ENCODE data around the gene MUTYH. TPM values are rescaled to one million over a fixed set of nuclear protein-coding genes. Genes with fewer than 3 reads are reported as not detected.
"Not testable (repeated sequence)": the region's sequence is repeated elsewhere in the genome, so short reads cannot be mapped to it uniquely, and the experiment has no call there.

Gene MUTYH
- 10 to 100 TPM in 2 of 9 donors, 1 to 10 TPM in 7; 4.4 to 11.9 (median 7.1) TPM for total RNA-seq
- polyA plus RNA-seq: 1 to 10 TPM; 7.0 TPM
- long read RNA-seq, donor 1, partial matches to known transcripts: 0 of 14 reads
- long read RNA-seq, donor 1, other reads (novel, unspliced or antisense): 5 of 14 reads
- long read RNA-seq, donor 2, transcript MUTYH-206 (16 exons, 1,888 nt): major isoform, 9 of 28 reads
- long read RNA-seq, donor 2, partial matches to known transcripts: 1 of 28 reads
- long read RNA-seq, donor 2, other reads (novel, unspliced or antisense): 11 of 28 reads
- long read RNA-seq, donor 3, partial matches to known transcripts: 0 of 2 reads
- long read RNA-seq, donor 3, other reads (novel, unspliced or antisense): 2 of 2 reads

DNA sequence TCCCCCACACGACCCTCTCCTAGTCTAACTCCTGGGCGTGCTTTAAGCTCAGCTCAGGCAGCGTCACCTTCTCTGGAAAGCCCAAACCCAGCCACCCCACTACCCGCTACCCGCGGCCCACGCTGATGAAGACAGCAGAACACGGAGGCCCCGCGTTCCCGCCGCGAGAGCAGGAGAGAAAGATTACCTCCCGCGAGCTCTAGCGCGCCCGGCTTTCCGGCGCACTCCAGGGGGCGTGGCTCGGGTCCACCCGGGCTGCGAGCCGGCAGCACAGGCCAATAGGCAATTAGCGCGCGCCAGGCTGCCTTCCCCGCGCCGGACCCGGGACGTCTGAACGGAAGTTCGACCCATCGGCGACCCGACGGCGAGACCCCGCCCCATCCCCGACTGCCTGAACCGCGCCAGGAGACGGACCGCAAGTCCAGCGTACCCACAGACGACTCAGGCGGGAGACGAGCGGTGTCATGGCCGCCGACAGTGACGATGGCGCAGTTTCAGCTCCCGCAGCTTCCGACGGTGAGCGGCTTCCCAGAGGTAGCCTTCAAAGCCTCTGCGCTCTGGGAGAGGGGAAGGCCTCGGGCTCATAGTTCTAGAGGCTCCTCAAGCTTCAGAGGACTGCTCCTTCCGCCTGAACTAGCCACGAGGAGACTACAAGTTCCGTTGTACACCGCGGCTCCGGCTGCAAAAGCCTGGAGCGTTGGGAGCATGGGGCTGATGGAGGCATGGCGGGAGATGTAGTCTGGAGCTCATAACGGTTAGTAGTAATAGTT, at the start of gene MUTYH, which contains the start of gene TOE1:
Gene MUTYH (minus strand): TSS at position 652 of the 770 bp plus-strand sequence. CDS start 5,935 bp downstream, outside the sequence.
Gene TOE1 (plus strand): TSS at position 382 of the 770 bp plus-strand sequence. CDS start 83 bp downstream, at position 465.
- DNase-seq: peak; percentile 93 to 96 (median 96)
- ATAC-seq: peak; percentile 92 to 96 (median 96)
- 0 to 1% (median 0%) methylated on average over 43 to 70 of the region's 70 CpGs for WGBS, 4 donors
- peak within 1 kb of the TSS; percentile 65 to 98 (median 86) for H3K4me3 ChIP-seq
- peaks cover 0 to 37% (median 34%) of the 10 kb centered on the region in 9 donors for H3K36me3 ChIP-seq
- H3K27ac ChIP-seq: peak within 1 kb of the TSS; percentile 89 to 99 (median 98)
- no peaks in the 10 kb centered on the region for H3K27me3 ChIP-seq
- H3K4me1 ChIP-seq: peaks cover 0 to 32% (median 22%) of the 10 kb centered on the region in 12 donors
- TF ChIP-seq POLR2A (IDR thresholded peaks at IDR 0.05): peak in 1 of 2 donors; percentile 60
- TF ChIP-seq, protein P1, sequence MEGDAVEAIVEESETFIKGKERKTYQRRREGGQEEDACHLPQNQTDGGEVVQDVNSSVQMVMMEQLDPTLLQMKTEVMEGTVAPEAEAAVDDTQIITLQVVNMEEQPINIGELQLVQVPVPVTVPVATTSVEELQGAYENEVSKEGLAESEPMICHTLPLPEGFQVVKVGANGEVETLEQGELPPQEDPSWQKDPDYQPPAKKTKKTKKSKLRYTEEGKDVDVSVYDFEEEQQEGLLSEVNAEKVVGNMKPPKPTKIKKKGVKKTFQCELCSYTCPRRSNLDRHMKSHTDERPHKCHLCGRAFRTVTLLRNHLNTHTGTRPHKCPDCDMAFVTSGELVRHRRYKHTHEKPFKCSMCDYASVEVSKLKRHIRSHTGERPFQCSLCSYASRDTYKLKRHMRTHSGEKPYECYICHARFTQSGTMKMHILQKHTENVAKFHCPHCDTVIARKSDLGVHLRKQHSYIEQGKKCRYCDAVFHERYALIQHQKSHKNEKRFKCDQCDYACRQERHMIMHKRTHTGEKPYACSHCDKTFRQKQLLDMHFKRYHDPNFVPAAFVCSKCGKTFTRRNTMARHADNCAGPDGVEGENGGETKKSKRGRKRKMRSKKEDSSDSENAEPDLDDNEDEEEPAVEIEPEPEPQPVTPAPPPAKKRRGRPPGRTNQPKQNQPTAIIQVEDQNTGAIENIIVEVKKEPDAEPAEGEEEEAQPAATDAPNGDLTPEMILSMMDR (IDR thresholded peaks at IDR 0.05): peak in 3 of 12 donors; percentile 5 to 27 (median 26)
- intact Hi-C loops (cut with DNase I): loop anchor here in 4 of 10 donors (2.0 to 5.0 kb wide), 3 partner anchors 37 to 152 kb away; partner anchors contain the start of gene TESK2 (in 1 of the 4)
- H3K9me3 ChIP-seq: no peaks in the 10 kb centered on the region

DNA sequence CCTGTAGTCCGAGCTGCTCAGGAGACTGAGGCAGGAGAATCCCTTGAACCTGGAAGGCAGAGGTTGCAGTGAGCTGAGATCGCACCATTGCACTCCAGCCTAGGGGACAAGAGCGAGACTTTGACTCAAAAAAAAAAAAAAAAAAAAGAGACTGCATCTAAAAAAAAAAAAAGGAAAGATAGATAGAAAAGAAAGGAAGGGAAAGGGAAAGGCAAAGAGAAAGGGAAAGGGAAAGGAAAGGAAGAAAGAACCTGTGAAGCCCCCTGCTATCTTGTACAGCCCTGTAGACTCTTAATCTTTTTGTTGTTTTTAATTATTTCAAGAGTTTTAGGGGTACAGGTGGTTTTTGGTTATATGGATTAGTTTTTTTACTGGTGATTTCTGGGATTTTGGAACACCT, 46.0 kb upstream of the MUTYH start:
- Histone ChIP-seq H3K27me3 (no peaks in the 10 kb centered on the region), H3K27ac (no peak overlapping the region), H3K36me3 (no peaks in the 10 kb centered on the region), H3K4me3 (no peak overlapping the region), H3K9me3 (no peaks in the 10 kb centered on the region), H3K4me1 (no peaks in the 10 kb centered on the region)
- intact Hi-C loops (cut with DNase I): no loop called here
- ATAC-seq: no peak
- WGBS, 4 donors: 96 to 99% (median 98%) methylated on average over 3 of the region's 3 CpGs
- TF ChIP-seq, protein P1 (IDR thresholded peaks at IDR 0.05): no peak
- TF ChIP-seq POLR2A (IDR thresholded peaks at IDR 0.05): no peak
- no peak for DNase-seq

DNA sequence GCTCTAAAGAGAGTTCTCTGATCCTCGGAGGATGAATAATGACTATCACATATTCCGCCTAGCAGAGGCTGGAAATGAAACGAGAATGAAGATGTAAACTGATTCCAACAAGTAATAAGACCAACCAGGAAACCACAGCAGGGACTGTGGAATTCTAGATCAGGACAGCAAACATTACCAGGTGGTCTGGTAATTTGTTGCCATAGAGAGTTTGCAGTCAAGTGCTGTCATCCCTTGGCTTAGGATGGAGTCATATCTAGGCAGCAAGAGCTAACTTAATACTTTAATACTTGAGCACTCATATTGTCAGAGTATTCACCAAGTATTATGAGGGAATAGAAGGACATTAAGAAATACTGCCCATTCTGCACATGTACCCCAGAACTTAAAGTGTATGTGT, 45.1 kb upstream of the MUTYH start:
- Histone ChIP-seq H3K9me3 (no peaks in the 10 kb centered on the region), H3K27ac (no peak overlapping the region), H3K27me3 (no peaks in the 10 kb centered on the region), H3K4me3 (no peak overlapping the region), H3K36me3 (no peaks in the 10 kb centered on the region), H3K4me1 (no peaks in the 10 kb centered on the region)
- WGBS, 4 donors: 85 to 95% (median 88%) methylated on average over 3 of the region's 3 CpGs
- DNase-seq (no peak), ATAC-seq (no peak)
- TF ChIP-seq POLR2A (IDR thresholded peaks at IDR 0.05): no peak
- TF ChIP-seq, protein P1 (IDR thresholded peaks at IDR 0.05): no peak
- intact Hi-C loops (cut with DNase I): no loop called here

DNA sequence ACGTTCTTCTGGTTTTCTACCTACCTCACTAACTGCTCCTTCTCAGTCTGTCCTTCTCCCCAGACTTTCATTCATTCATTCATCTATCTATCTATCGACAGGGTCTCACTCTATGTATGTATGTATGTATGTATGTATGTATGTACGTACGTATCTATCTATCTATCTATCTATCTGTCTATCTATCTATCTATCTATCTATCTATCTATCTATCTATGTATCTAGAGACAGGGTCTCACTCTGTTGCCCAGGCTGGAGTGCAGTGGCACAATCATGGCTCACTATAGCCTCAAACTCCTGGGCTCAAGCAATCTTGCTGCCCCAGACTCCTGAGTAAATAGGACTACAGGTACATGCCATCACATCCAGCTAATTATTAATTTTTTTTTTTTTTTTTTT, 44.0 kb upstream of the MUTYH start:
- intact Hi-C loops (cut with DNase I); H3K27ac ChIP-seq; ATAC-seq; H3K4me3 ChIP-seq; H3K4me1 ChIP-seq; H3K9me3 ChIP-seq; H3K36me3 ChIP-seq; H3K27me3 ChIP-seq; DNase-seq: not testable (repeated sequence)
- WGBS, 4 donors: 93 to 99% (median 94%) methylated on average over 4 of the region's 4 CpGs
